22Rv1 (cell line): ENCODE results near the gene BHLHE40.

Experiments
- H3K27ac ChIP-seq: fragments of 450-650 bp; 2 replicates; pipeline ENCODE4 v1.5.1; 2017
- CTCF ChIP-seq: fragments of 450-650 bp; IDR thresholded peaks from 2 replicates; pipeline ENCODE4 v1.5.1; 2017; ENCODE audit warnings: mild to moderate bottlenecking
- ZFX ChIP-seq: fragments of 450-650 bp; IDR thresholded peaks from 2 replicates; pipeline ENCODE4 v1.6.1; 2017; ENCODE audit warnings: antibody characterized with exemption, borderline replicate concordance

Gene BHLHE40

GRCh38 chr3:4979428-4980228 is at the start of gene BHLHE40:
TSS of gene BHLHE40 (plus strand) at chr3:4979437. CDS start at chr3:4979719, 282 bp downstream.
- TF ChIP-seq CTCF = no peak
- TF ChIP-seq ZFX = no peak
- H3K27ac ChIP-seq = no peak within 1 kb of the TSS

GRCh38 chr3:4930501-4930900 is 48.7 kb upstream of the BHLHE40 start:
- TF ChIP-seq CTCF (no peak), ZFX (no peak)
- H3K27ac ChIP-seq = no peak overlapping the region

- H3K27ac ChIP-seq = no peak overlapping the region
- no peak for TF ChIP-seq CTCF
- no peak for TF ChIP-seq ZFX
Observed at GRCh38 chr3:4934050-4934449, 45.2 kb upstream of the BHLHE40 start.

GRCh38 chr3:4935347-4935746 is 43.9 kb upstream of the BHLHE40 start:
- H3K27ac ChIP-seq = no peak overlapping the region

GRCh38 chr3:4936982-4937614 is 42.1 kb upstream of the BHLHE40 start:
- TF ChIP-seq CTCF (no peak), ZFX (no peak)
- H3K27ac ChIP-seq = no peak overlapping the region

More at GRCh38 chr3:4935347-4935746, 43.9 kb upstream of the BHLHE40 start:
- TF ChIP-seq ZFX = no peak
- no peak for TF ChIP-seq CTCF

- no peak overlapping the region for H3K27ac ChIP-seq
- no peak for TF ChIP-seq CTCF
- no peak for TF ChIP-seq ZFX
Observed at GRCh38 chr3:4938281-4938982, 40.8 kb upstream of the BHLHE40 start.

- H3K27ac ChIP-seq = no peak overlapping the region
- TF ChIP-seq CTCF = no peak
- TF ChIP-seq ZFX = no peak
Observed at GRCh38 chr3:4939276-4939675, 40.0 kb upstream of the BHLHE40 start.
